ENCODE measurements around the gene BATF3. TPM values are rescaled to one million over a fixed set of nuclear protein-coding genes. Genes with fewer than 3 reads are reported as not detected.

Gene BATF3
- total RNA-seq, 1 donor from 2014 or later = not detected

- no peak for DNase-seq (ENCODE audit: low spot score)
- Histone ChIP-seq H3K79me2 (ENCODE audit: low read depth) (no peaks in the 10 kb centered on the region), H3F3A (ENCODE audit: low read depth) (no peaks in the 10 kb centered on the region), H3K27ac (no peak overlapping the region), H3K36me3 (no peaks in the 10 kb centered on the region), H3K9ac (no peak overlapping the region), H3K4me1 (peaks cover 2% of the 10 kb centered on the region), H3K4me3 (no peak overlapping the region), H3K4me2 (no peak overlapping the region), H3K27me3 (peaks cover 25% of the 10 kb centered on the region), H3K9me3 (ENCODE audit: low read depth) (no peaks in the 10 kb centered on the region), H4K20me1 (ENCODE audit: low read depth) (no peaks in the 10 kb centered on the region), H2AFZ (replicated peaks) (no peak overlapping the region)
- H3K9me3 Mint-ChIP-seq = no peaks in the 10 kb centered on the region
- peak overlapping the region; percentile 89 for H3K27ac Mint-ChIP-seq
- H3K4me3 Mint-ChIP-seq = peak overlapping the region; percentile 6
- TF ChIP-seq EZH2phosphoT487 (IDR thresholded peaks at IDR 0.05) (no peak), EZH2 (IDR thresholded peaks at IDR 0.05) (no peak)
- TF ChIP-seq, protein P1, sequence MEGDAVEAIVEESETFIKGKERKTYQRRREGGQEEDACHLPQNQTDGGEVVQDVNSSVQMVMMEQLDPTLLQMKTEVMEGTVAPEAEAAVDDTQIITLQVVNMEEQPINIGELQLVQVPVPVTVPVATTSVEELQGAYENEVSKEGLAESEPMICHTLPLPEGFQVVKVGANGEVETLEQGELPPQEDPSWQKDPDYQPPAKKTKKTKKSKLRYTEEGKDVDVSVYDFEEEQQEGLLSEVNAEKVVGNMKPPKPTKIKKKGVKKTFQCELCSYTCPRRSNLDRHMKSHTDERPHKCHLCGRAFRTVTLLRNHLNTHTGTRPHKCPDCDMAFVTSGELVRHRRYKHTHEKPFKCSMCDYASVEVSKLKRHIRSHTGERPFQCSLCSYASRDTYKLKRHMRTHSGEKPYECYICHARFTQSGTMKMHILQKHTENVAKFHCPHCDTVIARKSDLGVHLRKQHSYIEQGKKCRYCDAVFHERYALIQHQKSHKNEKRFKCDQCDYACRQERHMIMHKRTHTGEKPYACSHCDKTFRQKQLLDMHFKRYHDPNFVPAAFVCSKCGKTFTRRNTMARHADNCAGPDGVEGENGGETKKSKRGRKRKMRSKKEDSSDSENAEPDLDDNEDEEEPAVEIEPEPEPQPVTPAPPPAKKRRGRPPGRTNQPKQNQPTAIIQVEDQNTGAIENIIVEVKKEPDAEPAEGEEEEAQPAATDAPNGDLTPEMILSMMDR (IDR thresholded peaks at IDR 0.05) = no peak
- peaks cover 6% of the 10 kb centered on the region for H3K27me3 Mint-ChIP-seq (ENCODE audit: insufficient read depth, low read depth)
- H3K4me1 Mint-ChIP-seq = peaks cover 44% of the 10 kb centered on the region
- no peaks in the 10 kb centered on the region for H3K36me3 Mint-ChIP-seq
Measured at GRCh38 chr1:212667223-212668139, 32.2 kb downstream of the BATF3 start.

GRCh38 chr1:212666116-212666775 lies 33.4 kb downstream of the BATF3 start:
- Histone ChIP-seq H3K79me2 (ENCODE audit: low read depth) (no peaks in the 10 kb centered on the region), H2AFZ (replicated peaks) (no peak overlapping the region), H3K4me3 (no peak overlapping the region), H3K9ac (no peak overlapping the region), H3K27me3 (peaks cover 25% of the 10 kb centered on the region), H3K27ac (no peak overlapping the region), H4K20me1 (ENCODE audit: low read depth) (no peaks in the 10 kb centered on the region), H3K36me3 (no peaks in the 10 kb centered on the region), H3K4me2 (no peak overlapping the region), H3K4me1 (peaks cover 2% of the 10 kb centered on the region), H3K9me3 (ENCODE audit: low read depth) (no peaks in the 10 kb centered on the region), H3F3A (ENCODE audit: low read depth) (no peaks in the 10 kb centered on the region)
- peaks cover 9% of the 10 kb centered on the region for H3K27me3 Mint-ChIP-seq (ENCODE audit: insufficient read depth, low read depth)
- peaks cover 3% of the 10 kb centered on the region for H3K9me3 Mint-ChIP-seq
- peak overlapping the region; percentile 60 for H3K27ac Mint-ChIP-seq
- no peaks in the 10 kb centered on the region for H3K36me3 Mint-ChIP-seq
- H3K4me3 Mint-ChIP-seq = peak overlapping the region; percentile 86
- DNase-seq (ENCODE audit: low spot score) = no peak
- H3K4me1 Mint-ChIP-seq = peaks cover 37% of the 10 kb centered on the region
- TF ChIP-seq, protein P1 (IDR thresholded peaks at IDR 0.05) = no peak
- no peak for TF ChIP-seq EZH2 (IDR thresholded peaks at IDR 0.05)
- TF ChIP-seq EZH2phosphoT487 (IDR thresholded peaks at IDR 0.05) = no peak

GRCh38 chr1:212665241-212666115 lies 34.2 kb downstream of the BATF3 start:
- no peaks in the 10 kb centered on the region for H3F3A ChIP-seq (ENCODE audit: low read depth)
- H3K27ac ChIP-seq = no peak overlapping the region
- Mint-ChIP-seq H3K4me3 (peak overlapping the region; percentile 86), H3K9me3 (peaks cover 9% of the 10 kb centered on the region), H3K27ac (peak overlapping the region; percentile 90), H3K27me3 (ENCODE audit: insufficient read depth, low read depth) (peaks cover 9% of the 10 kb centered on the region), H3K4me1 (peaks cover 34% of the 10 kb centered on the region), H3K36me3 (no peaks in the 10 kb centered on the region)
- H3K4me1 ChIP-seq = peaks cover 2% of the 10 kb centered on the region
- no peaks in the 10 kb centered on the region for H3K9me3 ChIP-seq (ENCODE audit: low read depth)
- H3K36me3 ChIP-seq = no peaks in the 10 kb centered on the region
- H3K4me3 ChIP-seq = peak overlapping the region; percentile 74
- peak; percentile 89 for DNase-seq (ENCODE audit: low spot score)
- H3K79me2 ChIP-seq (ENCODE audit: low read depth) = no peaks in the 10 kb centered on the region
- H3K27me3 ChIP-seq = peaks cover 25% of the 10 kb centered on the region
- TF ChIP-seq EZH2 (IDR thresholded peaks at IDR 0.05) = no peak
- TF ChIP-seq, protein P1 (IDR thresholded peaks at IDR 0.05) = peak; percentile 93
- no peak overlapping the region for H3K9ac ChIP-seq
- peak overlapping the region; percentile 80 for H3K4me2 ChIP-seq
- H2AFZ ChIP-seq (replicated peaks) = peak overlapping the region; percentile 99
- H4K20me1 ChIP-seq (ENCODE audit: low read depth) = no peaks in the 10 kb centered on the region

Measured in neural progenitor cell (in vitro differentiated cells).